Coronary artery (tissue), 2 donors: ENCODE data around the gene PANK2.
A peak's percentile ranks its signal among the peaks of the same experiment; 100 is the strongest.
"Not testable (repeated sequence)": the region's sequence is repeated elsewhere in the genome, so short reads cannot be mapped to it uniquely, and the experiment has no call there.

Experiments used
- DNase-seq: peaks from one replicate; pipeline ENCODE4 v3.0.0-alpha.2; 2017; ENCODE audit warnings: low spot score
- H3K27ac ChIP-seq, 2 donors: fragments of 200-600 bp; sonication (generic); one replicate each; pipeline ENCODE4 v1.5.1; 2016 to 2019
- H3K4me3 ChIP-seq: fragments of 200-600 bp; sonication (generic); 2 replicates; pipeline ENCODE4 v1.5.1; 2016; ENCODE audit warnings: mild to moderate bottlenecking, moderate library complexity
- CTCF ChIP-seq: fragments of 200-600 bp; sonication (generic); IDR thresholded peaks from one replicate; pipeline ENCODE4 v1.5.1; 2019; ENCODE audit warnings: antibody characterized with exemption

PANK2 gene

DNA sequence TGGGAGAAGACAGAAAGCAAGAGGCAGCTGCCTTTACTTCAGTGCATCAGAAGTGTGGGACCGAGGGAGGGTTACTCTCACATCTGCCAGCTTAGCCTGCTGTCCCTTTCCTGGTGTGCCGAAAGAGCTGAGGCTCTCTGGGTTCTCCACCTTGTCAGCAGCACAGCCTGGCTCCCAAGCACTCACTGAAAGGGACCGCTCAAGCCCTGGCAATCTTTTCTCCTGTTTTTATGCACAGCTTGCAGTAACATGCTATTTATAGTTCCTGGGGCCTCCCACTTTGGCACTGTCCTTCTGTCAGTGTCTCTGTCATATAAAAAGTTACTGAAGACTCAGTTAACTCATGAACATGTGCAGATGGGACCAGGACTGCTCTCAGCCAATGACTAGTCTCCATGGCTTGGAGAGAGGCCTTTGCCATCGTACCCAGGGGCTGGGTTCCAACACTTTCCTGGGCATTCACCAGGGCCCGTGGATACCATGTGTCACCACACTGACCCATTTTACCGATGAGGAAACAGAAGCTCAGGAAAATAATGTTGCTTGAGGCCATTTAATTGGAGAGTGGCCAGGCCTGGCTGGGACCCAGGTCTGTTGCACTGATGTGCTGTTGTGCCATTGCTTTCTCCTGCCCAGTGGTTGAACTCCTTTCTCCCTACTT is 46.2 kb downstream of the PANK2 start:
- H3K27ac ChIP-seq = peak overlapping the region; percentile 71 to 72
- DNase-seq = peak; percentile 75

GRCh38 chr20:3935956-3936340 is 46.8 kb downstream of the PANK2 start:
- Histone ChIP-seq H3K4me3 (no peak overlapping the region), H3K27ac (peak overlapping the region; percentile 71 to 72)
- DNase-seq = no peak
- TF ChIP-seq CTCF = no peak

More for the DNA sequence above, 46.2 kb downstream of the PANK2 start:
- H3K4me3 ChIP-seq = no peak overlapping the region
- no peak for TF ChIP-seq CTCF

DNA sequence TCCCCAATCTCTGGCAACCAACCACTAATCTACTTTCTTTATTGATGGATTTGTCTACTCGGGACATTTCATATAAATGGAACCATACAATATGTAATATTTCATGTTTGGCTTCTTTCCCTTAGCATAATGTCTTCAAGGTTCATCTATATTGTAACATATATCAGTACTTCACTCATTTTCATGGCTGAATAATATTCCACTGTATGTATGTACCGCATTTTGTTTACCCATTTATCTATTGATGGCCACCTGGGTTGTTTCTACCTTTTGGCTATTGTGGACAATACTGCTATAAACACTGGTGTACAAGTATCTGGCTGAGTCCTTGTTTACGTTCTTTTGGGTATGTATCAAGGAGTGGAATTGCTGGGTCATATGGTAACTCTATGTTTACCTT is 48.4 kb downstream of the PANK2 start:
- Histone ChIP-seq H3K27ac (no peak overlapping the region), H3K4me3 (no peak overlapping the region)
- DNase-seq = no peak
- no peak for TF ChIP-seq CTCF

DNA sequence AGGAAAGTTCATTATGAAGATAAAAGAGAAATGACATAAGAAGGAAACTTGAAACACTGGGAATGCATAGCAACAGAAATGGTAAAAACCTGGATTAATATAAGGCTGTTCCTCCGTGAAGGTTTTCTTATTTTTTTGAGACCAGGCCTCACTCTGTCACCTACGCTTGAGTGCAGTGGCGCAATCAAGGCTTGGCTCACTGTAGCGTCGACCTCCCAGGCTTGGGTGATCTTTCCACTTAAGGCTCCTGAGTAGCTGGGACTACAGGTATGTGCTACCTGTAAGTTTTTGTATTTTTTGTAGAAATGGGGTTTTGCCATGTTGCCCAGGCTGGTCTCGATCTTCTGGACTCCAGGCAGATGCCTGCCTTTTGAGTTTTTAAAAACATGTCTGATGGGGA is 51.7 kb downstream of the PANK2 start:
- Histone ChIP-seq H3K27ac (no peak overlapping the region), H3K4me3 (no peak overlapping the region)
- no peak for TF ChIP-seq CTCF
- DNase-seq = no peak

DNA sequence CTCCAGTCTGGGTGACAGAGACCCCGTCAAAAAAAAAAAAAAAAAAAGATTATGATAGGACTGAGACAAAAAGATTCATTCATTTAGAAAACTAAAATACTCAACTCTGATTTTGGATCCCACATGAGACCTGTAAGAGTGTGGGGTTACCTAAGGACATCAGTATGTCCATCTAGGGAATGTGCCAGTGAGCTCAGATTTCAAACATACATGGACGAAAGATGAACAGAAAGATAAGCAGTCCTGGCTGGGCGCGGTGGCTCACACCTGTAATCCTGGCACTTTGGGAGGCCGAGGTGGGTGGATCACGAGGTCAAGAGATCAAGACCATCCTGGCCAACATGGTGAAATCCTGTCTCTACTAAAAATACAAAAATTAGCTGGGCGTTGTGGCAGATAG is 57.5 kb downstream of the PANK2 start:
- not testable (repeated sequence) for H3K27ac ChIP-seq, DNase-seq, H3K4me3 ChIP-seq

DNA sequence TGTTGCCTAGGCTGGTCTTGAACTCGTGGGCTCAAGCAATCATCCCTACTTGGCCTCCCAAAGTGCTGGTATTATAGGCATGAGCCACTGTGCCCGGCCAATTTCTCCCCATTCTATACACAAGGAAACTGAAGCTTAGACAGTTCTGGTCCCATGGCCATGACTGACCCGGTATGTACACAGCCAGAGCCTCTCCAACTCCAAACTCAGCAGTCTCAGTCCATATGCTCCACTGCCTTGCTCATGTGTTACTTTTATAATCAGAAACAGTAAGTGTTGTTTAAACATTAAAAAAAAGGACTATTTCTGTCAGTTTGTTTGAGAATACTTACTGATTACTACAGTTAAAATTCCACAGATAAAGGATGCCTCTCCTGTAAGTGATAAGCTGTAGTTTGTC is 75.5 kb downstream of the PANK2 start:
- no peak overlapping the region for H3K27ac ChIP-seq
- no peak for DNase-seq
- H3K4me3 ChIP-seq = no peak overlapping the region
- TF ChIP-seq CTCF = no peak

DNA sequence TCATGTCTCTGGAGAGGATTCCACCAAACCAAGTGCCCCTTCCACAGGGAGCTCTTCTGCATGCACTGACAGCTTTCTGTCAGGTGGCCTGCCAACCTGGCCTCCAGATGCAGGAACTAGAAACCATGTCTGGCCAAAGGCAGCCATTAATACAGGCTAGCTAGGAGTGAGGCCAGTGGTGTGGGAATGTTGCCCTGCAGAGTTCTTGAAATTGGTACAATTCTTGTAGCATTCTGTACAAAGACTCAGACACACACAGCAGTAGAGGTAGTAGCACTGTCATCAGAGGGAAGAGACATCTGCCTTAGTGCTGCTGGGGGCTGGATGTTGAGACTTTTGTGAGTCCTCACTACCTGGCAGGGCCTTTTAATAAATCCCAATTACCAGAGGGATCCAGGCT is 77.4 kb downstream of the PANK2 start:
- no peak for DNase-seq
- Histone ChIP-seq H3K27ac (no peak overlapping the region), H3K4me3 (no peak overlapping the region)
- TF ChIP-seq CTCF = no peak
